ENCODE results near the gene ELOVL1. TPM values are rescaled to one million over a fixed set of nuclear protein-coding genes. Genes with fewer than 3 reads are reported as not detected.
A peak's percentile ranks its signal among the peaks of the same experiment; 100 is the strongest.
"Not testable (repeated sequence)": the region's sequence is repeated elsewhere in the genome, so short reads cannot be mapped to it uniquely, and the experiment has no call there.

ELOVL1 gene
- total RNA-seq, 1 experiment from 2014 or later: 21.6 TPM

DNA sequence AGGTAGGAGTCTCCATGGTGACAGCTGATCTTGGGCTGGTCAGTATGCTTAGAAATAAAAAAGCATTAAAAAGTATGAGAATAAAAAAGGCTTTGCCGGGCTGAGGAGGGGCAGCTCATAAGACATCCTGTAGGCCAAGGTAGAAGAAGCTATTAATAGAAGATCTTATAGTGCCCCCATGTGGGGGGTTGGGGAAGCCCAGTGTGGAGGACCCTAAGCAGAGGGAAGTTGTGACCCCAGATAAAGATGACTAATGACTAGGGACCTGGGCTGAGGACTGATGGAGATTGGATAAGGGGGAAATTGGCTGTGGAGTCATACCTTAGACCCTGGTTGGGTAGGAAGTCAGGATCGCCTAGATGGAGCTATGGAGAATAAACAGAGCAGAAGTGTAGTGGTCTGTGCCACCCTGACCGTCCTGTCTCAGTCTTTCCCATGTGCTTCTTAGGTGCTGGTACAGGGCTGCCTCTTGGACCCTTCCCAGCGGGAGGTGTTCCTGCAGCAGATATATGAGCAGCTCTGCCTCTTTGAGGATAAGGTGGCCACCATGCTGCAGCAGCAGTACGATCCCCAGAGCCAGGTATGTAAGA, 46.9 kb upstream of the ELOVL1 start:
- H3K4me1 ChIP-seq (ENCODE audit: insufficient read depth, low read length): no peaks in the 10 kb centered on the region
- Mint-ChIP-seq H3K9me3 (peaks cover 0 to 2% of the 10 kb centered on the region in 2 experiments; a peak in 1 of 5 replicates), H3K36me3 (ENCODE audit: insufficient read depth in 1 of 3, low read depth in 3 of 3) (peaks cover 4 to 13% (median 4%) of the 10 kb centered on the region in 3 experiments; a peak in 5 of 7 replicates), H3K27ac (0 out of 7 replicates have a peak overlapping the region, but pooled peaks of 1 of the 3 experiments have one; percentile 6), H3K4me1 (no peaks in the 10 kb centered on the region), H3K27me3 (ENCODE audit: low read depth) (no peaks in the 10 kb centered on the region), H3K4me3 (no peak overlapping the region)
- WGBS (ENCODE audit: extremely low coverage, insufficient read length, low lambda C conversion rate): no CpG with 5 or more reads among the region's 5 CpGs
- H3K79me1 ChIP-seq (ENCODE audit: insufficient read depth, low read depth, low read length, poor library complexity, severe bottlenecking): no peaks in the 10 kb centered on the region
- no peak overlapping the region for H3K18ac ChIP-seq (ENCODE audit: insufficient read length, low read depth, low read length)
- H3K14ac ChIP-seq (ENCODE audit: insufficient read depth, low read length): no peak overlapping the region
- H2AK5ac ChIP-seq (ENCODE audit: insufficient read length, low read length): no peak overlapping the region
- H3K9ac ChIP-seq (ENCODE audit: extremely low read depth, insufficient read length, low read length): no peak overlapping the region
- no peak overlapping the region for H2BK12ac ChIP-seq (ENCODE audit: insufficient read length, low read depth, low read length)
- H2BK120ac ChIP-seq (ENCODE audit: low read depth, low read length, poor library complexity, severe bottlenecking): no peak overlapping the region
- H3T11ph ChIP-seq (ENCODE audit: low read length): no peak overlapping the region
- H4K5ac ChIP-seq (ENCODE audit: insufficient read length, low read depth, low read length): no peak overlapping the region
- no peak overlapping the region for H2BK5ac ChIP-seq (ENCODE audit: insufficient read length, low read length)
- no peak overlapping the region for H4K8ac ChIP-seq (replicated peaks; ENCODE audit: insufficient read length, low read depth, low read length)
- no peak overlapping the region for H2AFZ ChIP-seq (ENCODE audit: low read length)
- no peak overlapping the region for H3K23ac ChIP-seq (ENCODE audit: insufficient read length, low read depth, low read length)
- H4K91ac ChIP-seq (ENCODE audit: insufficient read length, low read depth, low read length): no peak overlapping the region
- no peaks in the 10 kb centered on the region for H3K23me2 ChIP-seq (ENCODE audit: insufficient read length, low read depth, low read length, poor library complexity, severe bottlenecking)
- TF ChIP-seq, protein P1, sequence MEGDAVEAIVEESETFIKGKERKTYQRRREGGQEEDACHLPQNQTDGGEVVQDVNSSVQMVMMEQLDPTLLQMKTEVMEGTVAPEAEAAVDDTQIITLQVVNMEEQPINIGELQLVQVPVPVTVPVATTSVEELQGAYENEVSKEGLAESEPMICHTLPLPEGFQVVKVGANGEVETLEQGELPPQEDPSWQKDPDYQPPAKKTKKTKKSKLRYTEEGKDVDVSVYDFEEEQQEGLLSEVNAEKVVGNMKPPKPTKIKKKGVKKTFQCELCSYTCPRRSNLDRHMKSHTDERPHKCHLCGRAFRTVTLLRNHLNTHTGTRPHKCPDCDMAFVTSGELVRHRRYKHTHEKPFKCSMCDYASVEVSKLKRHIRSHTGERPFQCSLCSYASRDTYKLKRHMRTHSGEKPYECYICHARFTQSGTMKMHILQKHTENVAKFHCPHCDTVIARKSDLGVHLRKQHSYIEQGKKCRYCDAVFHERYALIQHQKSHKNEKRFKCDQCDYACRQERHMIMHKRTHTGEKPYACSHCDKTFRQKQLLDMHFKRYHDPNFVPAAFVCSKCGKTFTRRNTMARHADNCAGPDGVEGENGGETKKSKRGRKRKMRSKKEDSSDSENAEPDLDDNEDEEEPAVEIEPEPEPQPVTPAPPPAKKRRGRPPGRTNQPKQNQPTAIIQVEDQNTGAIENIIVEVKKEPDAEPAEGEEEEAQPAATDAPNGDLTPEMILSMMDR (conservative IDR thresholded peaks at IDR 0.05): peak; percentile 87
- no peaks in the 10 kb centered on the region for H3K9me3 ChIP-seq (ENCODE audit: control insufficient read depth, low read depth, low read length)
- no peak overlapping the region for H3K4me2 ChIP-seq (ENCODE audit: insufficient read depth, insufficient read length, low read length)
- H2BK15ac ChIP-seq (ENCODE audit: low read depth, low read length): no peak overlapping the region
- H4K20me1 ChIP-seq (ENCODE audit: control insufficient read depth, insufficient read depth, insufficient read length): no peaks in the 10 kb centered on the region
- no peak overlapping the region for H3K27ac ChIP-seq (ENCODE audit: insufficient read length, low read depth, low read length)
- no peaks in the 10 kb centered on the region for H3K79me2 ChIP-seq (ENCODE audit: insufficient read depth, low read length)
- DNase-seq: peak; percentile 70
- no peak overlapping the region for H2BK20ac ChIP-seq (ENCODE audit: low read depth, low read length, poor library complexity, severe bottlenecking)
- H3K56ac ChIP-seq (ENCODE audit: insufficient read length, low read depth, low read length): no peak overlapping the region
- no peaks in the 10 kb centered on the region for H3K27me3 ChIP-seq (ENCODE audit: insufficient read depth, low read length)
- no peak overlapping the region for H3K4ac ChIP-seq (ENCODE audit: low read depth, low read length)

- not testable (repeated sequence) for H2BK12ac ChIP-seq (ENCODE audit: insufficient read length, low read depth, low read length); H3K23ac ChIP-seq (ENCODE audit: insufficient read length, low read depth, low read length); DNase-seq; H3K4me2 ChIP-seq (ENCODE audit: insufficient read depth, insufficient read length, low read length); H4K91ac ChIP-seq (ENCODE audit: insufficient read length, low read depth, low read length); H3K9ac ChIP-seq (ENCODE audit: extremely low read depth, insufficient read length, low read length); H3K18ac ChIP-seq (ENCODE audit: insufficient read length, low read depth, low read length); H4K5ac ChIP-seq (ENCODE audit: insufficient read length, low read depth, low read length); H3K27me3 ChIP-seq (ENCODE audit: insufficient read depth, low read length); H4K20me1 ChIP-seq (ENCODE audit: control insufficient read depth, insufficient read depth, insufficient read length); H3K79me1 ChIP-seq (ENCODE audit: insufficient read depth, low read depth, low read length, poor library complexity, severe bottlenecking); H3T11ph ChIP-seq (ENCODE audit: low read length); H3K27me3 Mint-ChIP-seq (ENCODE audit: low read depth); H3K9me3 ChIP-seq (ENCODE audit: control insufficient read depth, low read depth, low read length); H3K4me1 Mint-ChIP-seq; H3K27ac ChIP-seq (ENCODE audit: insufficient read length, low read depth, low read length); H3K56ac ChIP-seq (ENCODE audit: insufficient read length, low read depth, low read length); H3K23me2 ChIP-seq (ENCODE audit: insufficient read length, low read depth, low read length, poor library complexity, severe bottlenecking); H2BK120ac ChIP-seq (ENCODE audit: low read depth, low read length, poor library complexity, severe bottlenecking); H2AFZ ChIP-seq (ENCODE audit: low read length); H3K4me1 ChIP-seq (ENCODE audit: insufficient read depth, low read length); H3K9me3 Mint-ChIP-seq; H3K79me2 ChIP-seq (ENCODE audit: insufficient read depth, low read length); H3K14ac ChIP-seq (ENCODE audit: insufficient read depth, low read length); H2BK20ac ChIP-seq (ENCODE audit: low read depth, low read length, poor library complexity, severe bottlenecking); H3K4ac ChIP-seq (ENCODE audit: low read depth, low read length); H2BK15ac ChIP-seq (ENCODE audit: low read depth, low read length); H4K8ac ChIP-seq (replicated peaks; ENCODE audit: insufficient read length, low read depth, low read length); H2BK5ac ChIP-seq (ENCODE audit: insufficient read length, low read length); H3K4me3 Mint-ChIP-seq; H2AK5ac ChIP-seq (ENCODE audit: insufficient read length, low read length); H3K27ac Mint-ChIP-seq
- peaks cover 4 to 22% (median 4%) of the 10 kb centered on the region in 3 experiments; a peak in 5 of 7 replicates for H3K36me3 Mint-ChIP-seq (ENCODE audit: insufficient read depth in 1 of 3, low read depth in 3 of 3)
- no CpG with 5 or more reads among the region's 1 CpG for WGBS (ENCODE audit: extremely low coverage, insufficient read length, low lambda C conversion rate)
These were observed 45.6 kb upstream of the ELOVL1 start for GRCh38 chr1:43413426-43413825.
